Measurements from ENCODE around the gene PCDHGB3. TPM values are rescaled to one million over a fixed set of nuclear protein-coding genes. Genes with fewer than 3 reads are reported as not detected.

PCDHGB3 gene
- total RNA-seq, 4 donors from 2014 or later, result 0.26 to 2.7 (median 2.2) TPM

DNA sequence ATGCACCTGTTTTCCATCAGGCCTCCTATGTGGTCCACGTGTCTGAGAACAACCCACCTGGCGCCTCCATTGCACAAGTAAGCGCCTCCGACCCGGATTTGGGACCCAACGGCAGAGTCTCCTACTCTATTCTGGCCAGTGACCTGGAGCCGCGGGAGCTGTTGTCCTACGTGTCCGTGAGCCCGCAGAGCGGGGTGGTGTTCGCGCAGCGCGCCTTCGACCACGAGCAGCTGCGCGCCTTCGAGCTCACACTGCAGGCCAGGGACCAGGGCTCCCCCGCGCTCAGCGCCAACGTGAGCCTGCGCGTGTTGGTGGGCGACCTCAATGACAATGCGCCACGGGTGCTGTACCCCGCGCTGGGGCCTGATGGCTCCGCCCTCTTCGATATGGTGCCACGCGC lies 18.5 kb upstream of the PCDHGB3 start:
- Histone ChIP-seq H3K9me3 (peaks cover 0 to 95% (median 66%) of the 10 kb centered on the region in 3 donors), H3K36me3 (no peaks in the 10 kb centered on the region), H3K27me3 (peaks cover 0 to 57% (median 0%) of the 10 kb centered on the region in 4 donors), H3K4me1 (no peaks in the 10 kb centered on the region), H3K4me3 (no peak overlapping the region), H3K27ac (no peak overlapping the region)
- no peak for DNase-seq
- intact Hi-C loops (cut with DNase I), result no loop called here
- 26% methylated on average over 8 of the region's 36 CpGs; no CpG with 5 or more reads in 1 of the 2 donors for WGBS, 2 donors
- TF ChIP-seq POLR2A (IDR thresholded peaks at IDR 0.05), result no peak
- TF ChIP-seq, protein P1, sequence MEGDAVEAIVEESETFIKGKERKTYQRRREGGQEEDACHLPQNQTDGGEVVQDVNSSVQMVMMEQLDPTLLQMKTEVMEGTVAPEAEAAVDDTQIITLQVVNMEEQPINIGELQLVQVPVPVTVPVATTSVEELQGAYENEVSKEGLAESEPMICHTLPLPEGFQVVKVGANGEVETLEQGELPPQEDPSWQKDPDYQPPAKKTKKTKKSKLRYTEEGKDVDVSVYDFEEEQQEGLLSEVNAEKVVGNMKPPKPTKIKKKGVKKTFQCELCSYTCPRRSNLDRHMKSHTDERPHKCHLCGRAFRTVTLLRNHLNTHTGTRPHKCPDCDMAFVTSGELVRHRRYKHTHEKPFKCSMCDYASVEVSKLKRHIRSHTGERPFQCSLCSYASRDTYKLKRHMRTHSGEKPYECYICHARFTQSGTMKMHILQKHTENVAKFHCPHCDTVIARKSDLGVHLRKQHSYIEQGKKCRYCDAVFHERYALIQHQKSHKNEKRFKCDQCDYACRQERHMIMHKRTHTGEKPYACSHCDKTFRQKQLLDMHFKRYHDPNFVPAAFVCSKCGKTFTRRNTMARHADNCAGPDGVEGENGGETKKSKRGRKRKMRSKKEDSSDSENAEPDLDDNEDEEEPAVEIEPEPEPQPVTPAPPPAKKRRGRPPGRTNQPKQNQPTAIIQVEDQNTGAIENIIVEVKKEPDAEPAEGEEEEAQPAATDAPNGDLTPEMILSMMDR (IDR thresholded peaks at IDR 0.05), result no peak

DNA sequence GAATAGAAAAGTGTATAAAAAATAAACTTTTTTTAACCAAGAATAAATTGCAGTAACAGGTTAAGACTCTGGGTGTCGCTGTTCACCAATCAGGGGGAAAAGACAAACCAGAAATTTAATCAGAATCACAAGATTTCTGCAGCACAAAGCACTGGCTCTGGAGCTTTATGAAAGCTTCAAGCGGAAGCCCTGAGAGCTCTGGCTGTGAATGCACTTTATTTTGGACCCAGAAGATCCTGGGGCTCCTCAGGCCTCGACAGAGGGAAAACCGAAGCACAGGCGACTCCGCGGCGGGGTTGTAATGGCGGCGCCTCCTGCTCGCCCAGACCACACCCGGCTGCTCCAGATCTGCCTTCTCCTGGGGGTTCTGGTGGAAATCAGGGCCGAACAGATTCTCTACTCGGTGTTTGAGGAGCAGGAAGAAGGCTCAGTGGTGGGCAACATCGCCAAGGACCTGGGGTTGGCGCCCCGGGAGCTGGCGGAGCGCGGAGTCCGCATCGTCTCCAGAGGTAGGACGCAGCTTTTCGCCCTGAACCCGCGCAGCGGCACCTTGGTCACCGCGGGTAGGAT lies 15.1 kb upstream of the PCDHGB3 start, which contains the start of gene PCDHGA4:
TSS of gene PCDHGA4 (plus strand) at position 122 of the 570 bp plus-strand sequence. CDS start at position 209, 87 bp downstream.
- Histone ChIP-seq H3K4me3 (peak within 1 kb of the TSS in 3 of 4 donors; percentile 11 to 47 (median 26)), H3K27me3 (peaks cover 0 to 44% (median 0%) of the 10 kb centered on the region in 4 donors), H3K27ac (no peak within 1 kb of the TSS), H3K36me3 (no peaks in the 10 kb centered on the region), H3K9me3 (peaks cover 5 to 98% (median 76%) of the 10 kb centered on the region in 3 donors), H3K4me1 (no peaks in the 10 kb centered on the region)
- no peak for TF ChIP-seq POLR2A (IDR thresholded peaks at IDR 0.05)
- TF ChIP-seq, protein P1 (IDR thresholded peaks at IDR 0.05), result peak in 2 of 6 experiments; percentile 5 to 23
- intact Hi-C loops (cut with DNase I), result no loop called here
- DNase-seq, result no peak
- 16 to 29% methylated on average over 5 to 13 of the region's 29 CpGs for WGBS, 2 donors

DNA sequence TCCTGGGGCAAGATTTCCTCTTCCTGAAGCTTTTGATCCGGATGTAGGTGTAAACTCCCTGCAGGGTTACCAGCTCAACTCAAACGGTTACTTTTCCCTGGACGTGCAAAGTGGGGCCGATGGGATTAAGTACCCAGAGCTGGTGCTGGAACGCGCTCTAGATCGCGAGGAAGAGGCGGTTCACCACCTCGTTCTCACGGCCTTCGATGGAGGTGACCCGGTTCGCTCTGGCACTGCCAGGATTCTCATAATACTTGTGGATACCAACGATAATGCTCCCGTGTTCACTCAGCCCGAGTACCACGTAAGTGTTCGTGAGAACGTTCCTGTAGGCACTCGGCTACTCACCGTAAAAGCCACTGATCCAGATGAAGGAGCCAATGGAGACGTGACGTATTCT lies 14.4 kb upstream of the PCDHGB3 start:
- intact Hi-C loops (cut with DNase I), result no loop called here
- Histone ChIP-seq H3K4me1 (no peaks in the 10 kb centered on the region), H3K36me3 (no peaks in the 10 kb centered on the region), H3K27ac (no peak overlapping the region), H3K27me3 (peaks cover 0 to 43% (median 0%) of the 10 kb centered on the region in 4 donors), H3K9me3 (peaks cover 5 to 98% (median 76%) of the 10 kb centered on the region in 3 donors), H3K4me3 (peak overlapping the region in 2 of 4 donors; percentile 26 to 47)
- DNase-seq, result no peak
- no peak for TF ChIP-seq POLR2A (IDR thresholded peaks at IDR 0.05)
- TF ChIP-seq, protein P1 (IDR thresholded peaks at IDR 0.05), result no peak
- 73 to 75% methylated on average over 20 to 24 of the region's 24 CpGs for WGBS, 2 donors

DNA sequence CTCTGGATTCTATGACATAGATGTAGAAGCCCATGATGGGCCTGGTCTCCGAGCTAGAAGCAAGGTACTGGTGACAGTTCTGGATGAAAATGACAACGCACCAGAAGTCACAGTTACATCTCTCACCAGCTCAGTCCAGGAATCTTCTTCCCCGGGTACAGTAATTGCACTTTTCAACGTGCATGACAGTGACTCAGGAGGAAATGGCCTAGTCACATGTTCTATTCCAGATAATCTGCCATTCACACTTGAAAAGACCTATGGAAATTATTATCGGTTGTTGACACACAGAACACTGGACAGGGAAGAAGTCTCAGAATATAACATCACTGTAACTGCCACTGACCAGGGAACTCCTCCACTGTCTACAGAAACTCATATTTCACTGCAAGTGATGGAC lies 13.9 kb upstream of the PCDHGB3 start:
- Histone ChIP-seq H3K27ac (no peak overlapping the region), H3K9me3 (peaks cover 5 to 98% (median 76%) of the 10 kb centered on the region in 3 donors), H3K4me1 (no peaks in the 10 kb centered on the region), H3K36me3 (no peaks in the 10 kb centered on the region), H3K4me3 (no peak overlapping the region), H3K27me3 (peaks cover 0 to 43% (median 0%) of the 10 kb centered on the region in 4 donors)
- 67 to 69% methylated on average over 4 to 5 of the region's 5 CpGs for WGBS, 2 donors
- intact Hi-C loops (cut with DNase I), result no loop called here
- no peak for DNase-seq
- TF ChIP-seq, protein P1 (IDR thresholded peaks at IDR 0.05), result no peak
- TF ChIP-seq POLR2A (IDR thresholded peaks at IDR 0.05), result no peak

DNA sequence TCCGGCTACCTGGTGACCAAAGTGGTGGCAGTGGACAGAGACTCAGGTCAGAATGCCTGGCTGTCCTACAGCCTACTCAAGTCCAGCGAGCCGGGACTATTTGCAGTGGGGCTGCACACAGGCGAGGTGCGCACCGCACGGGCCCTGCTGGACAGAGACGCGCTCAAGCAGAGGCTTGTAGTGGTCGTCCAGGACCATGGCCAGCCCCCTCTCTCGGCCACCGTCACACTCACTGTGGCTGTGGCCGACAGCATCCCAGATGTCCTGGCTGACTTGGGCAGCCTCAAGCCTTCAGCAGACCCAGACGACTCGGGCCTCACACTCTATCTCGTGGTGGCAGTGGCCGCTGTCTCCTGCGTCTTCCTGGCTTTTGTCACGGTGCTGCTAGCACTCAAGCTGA lies 13.1 kb upstream of the PCDHGB3 start:
- Histone ChIP-seq H3K4me1 (no peaks in the 10 kb centered on the region), H3K36me3 (no peaks in the 10 kb centered on the region), H3K9me3 (peaks cover 5 to 98% (median 76%) of the 10 kb centered on the region in 3 donors), H3K27ac (no peak overlapping the region), H3K27me3 (peaks cover 0 to 43% (median 0%) of the 10 kb centered on the region in 4 donors), H3K4me3 (peak overlapping the region in 1 of 4 donors; percentile 16)
- no peak for TF ChIP-seq POLR2A (IDR thresholded peaks at IDR 0.05)
- TF ChIP-seq, protein P1 (IDR thresholded peaks at IDR 0.05), result no peak
- WGBS, 2 donors, result 65% methylated on average over 12 of the region's 19 CpGs; no CpG with 5 or more reads in 1 of the 2 donors
- DNase-seq, result no peak
- intact Hi-C loops (cut with DNase I), result no loop called here

All from esophagus squamous epithelium (tissue), 5 donors.